SK-N-SH (cell line): ENCODE results near the gene DNAH1. TPM values are rescaled to one million over a fixed set of nuclear protein-coding genes. Genes with fewer than 3 reads are reported as not detected.

Experiments
- CTCF ChIA-PET: fragments of 300-600, 350-600 bp; formaldehyde crosslinking; extraction: SDS; loops from one replicate; lab custom pipeline; 2021; lab: Yijun Ruan, JAX
- POLR2A ChIA-PET: fragments of 350-600 bp; sonication (Branson Sonifier 250); formaldehyde crosslinking; extraction: SDS; loops from one replicate; lab custom pipeline; 2020; ENCODE audit warnings: antibody characterized with exemption, inconsistent platforms; lab: Yijun Ruan, JAX
- DNase-seq: peaks from one replicate; pipeline ENCODE4 v3.0.0; 2012
- H2AFZ ChIP-seq: fragments of 200-600 bp; sonication (generic); 2 replicates; pipeline ENCODE4 v1.8.1; 2016; ENCODE audit warnings: antibody characterized with exemption, mild to moderate bottlenecking, low read depth
- H3F3A ChIP-seq: fragments of 200-600 bp; sonication (generic); replicated peaks from 2 replicates; pipeline ENCODE3; 2016; ENCODE audit warnings: antibody characterized with exemption, mild to moderate bottlenecking; ENCODE audit not compliant: insufficient read depth
- H3K27ac ChIP-seq, 2 experiments: fragments of 200-500 bp in 1 of 2; fragments of 200-600 bp in 1 of 2; sonication (Bioruptor generic) in 1 of 2; sonication (generic), shearing (Covaris generic) in 1 of 2; 2 replicates each; pipeline versions ENCODE4 v1.5.1 to v1.6.1; 2014 to 2016; ENCODE audit warnings: low read depth in 2 of 2, inconsistent platforms in 1 of 2, low read length in 1 of 2, mild to moderate bottlenecking in 1 of 2, mixed read lengths in 1 of 2
- H3K27me3 ChIP-seq: fragments of 200-600 bp; sonication (generic), shearing (Covaris generic); 2 replicates; pipeline ENCODE4 v1.6.1; 2016; ENCODE audit warnings: mixed run types; ENCODE audit not compliant: insufficient read depth
- H3K36me3 ChIP-seq, 2 experiments: fragments of 200-500 bp in 1 of 2; fragments of 200-600 bp in 1 of 2; sonication (Bioruptor generic) in 1 of 2; sonication (generic) in 1 of 2; replicated peaks in 1 of 2; 2 replicates each; pipeline versions ENCODE3 to v1.5.1; 2014 to 2016; ENCODE audit warnings: low read length in 1 of 2, mild to moderate bottlenecking in 1 of 2; ENCODE audit not compliant: insufficient read depth in 2 of 2, control insufficient read depth in 1 of 2
- H3K4me1 ChIP-seq, 2 experiments: fragments of 200-500 bp in 1 of 2; fragments of 200-600 bp in 1 of 2; sonication (Bioruptor generic) in 1 of 2; sonication (generic), shearing (Covaris generic) in 1 of 2; 2 replicates each; pipeline versions ENCODE4 v1.5.1 to v1.6.1; 2014 to 2016; ENCODE audit warnings: low read depth in 1 of 2, low read length in 1 of 2, mixed run types in 1 of 2; ENCODE audit not compliant: insufficient read depth in 2 of 2, control insufficient read depth in 1 of 2
- H3K4me2 ChIP-seq: fragments of 200-600 bp; sonication (generic), shearing (Covaris generic); 2 replicates; pipeline ENCODE4 v1.6.1; 2017; ENCODE audit warnings: mixed run types
- H3K4me3 ChIP-seq, 2 experiments: fragments of 200-500 bp in 1 of 2; fragments of 200-600 bp in 1 of 2; sonication (Bioruptor generic) in 1 of 2; sonication (generic), shearing (Covaris generic) in 1 of 2; 2 replicates each; pipeline versions ENCODE4 v1.5.1 to v1.8.1; 2014 to 2016; ENCODE audit warnings: low read depth in 2 of 2, inconsistent platforms in 1 of 2, low read length in 1 of 2, mild to moderate bottlenecking in 1 of 2, mixed read lengths in 1 of 2, moderate library complexity in 1 of 2
- H3K79me2 ChIP-seq: fragments of 200-600 bp; sonication (generic); 2 replicates; pipeline ENCODE4 v1.8.1; 2017; ENCODE audit warnings: mild to moderate bottlenecking; ENCODE audit not compliant: insufficient read depth
- H3K9ac ChIP-seq: fragments of 200-600 bp; sonication (generic); 2 replicates; pipeline ENCODE4 v1.6.1; 2017; ENCODE audit warnings: mixed run types
- H3K9me2 ChIP-seq: fragments of 200-600 bp; sonication (generic); 2 replicates; pipeline ENCODE4 v1.6.1; 2017; ENCODE audit warnings: mixed run types
- H3K9me3 ChIP-seq: fragments of 200-600 bp; sonication (generic); 2 replicates; pipeline ENCODE4 v1.6.1; 2017; ENCODE audit warnings: mixed run types, mild to moderate bottlenecking, moderate library complexity
- H4K20me1 ChIP-seq: fragments of 200-600 bp; sonication (generic); 2 replicates; pipeline ENCODE4 v1.6.1; 2017; ENCODE audit warnings: mild to moderate bottlenecking, mixed run types; ENCODE audit not compliant: insufficient read depth
- EP300 ChIP-seq, 2 experiments: IDR thresholded peaks; 2 replicates each; pipeline versions ENCODE4 v1.4.0 to v1.6.1; 2012; ENCODE audit warnings: borderline replicate concordance in 1 of 2, low read depth in 1 of 2, low read length in 1 of 2
- FOXM1 ChIP-seq: IDR thresholded peaks from 2 replicates; pipeline ENCODE4 v1.4.0; 2012; ENCODE audit warnings: low read depth, mild to moderate bottlenecking
- GABPA ChIP-seq: IDR thresholded peaks from 2 replicates; pipeline ENCODE4 v1.4.0; 2012; ENCODE audit warnings: low read depth, mild to moderate bottlenecking
- GATA2 ChIP-seq: sonication (generic); formaldehyde crosslinking; IDR thresholded peaks from 2 replicates; pipeline ENCODE4 v1.5.0; 2020; ENCODE audit warnings: mild to moderate bottlenecking, missing genetic modification reagents
- JUND ChIP-seq: IDR thresholded peaks from 2 replicates; pipeline ENCODE4 v1.4.0; 2012
- MXI1 ChIP-seq: IDR thresholded peaks from 2 replicates; pipeline ENCODE4 v1.6.1; 2012; ENCODE audit warnings: mild to moderate bottlenecking, low read depth, low read length, improper control_type of control experiment
- NRF1 ChIP-seq: IDR thresholded peaks from 2 replicates; pipeline ENCODE4 v1.6.1; 2012; ENCODE audit warnings: low read depth, mild to moderate bottlenecking, low read length
- POLR2AphosphoS5 ChIP-seq: IDR thresholded peaks from 2 replicates; pipeline ENCODE4 v1.6.1; 2012; ENCODE audit warnings: low read depth, low read length
- RAD21 ChIP-seq: IDR thresholded peaks from 2 replicates; pipeline ENCODE4 v1.6.1; 2012; ENCODE audit warnings: mild to moderate bottlenecking, low read length
- RCOR1 ChIP-seq: fragments of 150-350 bp; IDR thresholded peaks from 2 replicates; pipeline ENCODE4 v1.6.1; 2017; ENCODE audit warnings: antibody characterized with exemption, low read length
- RXRA ChIP-seq: IDR thresholded peaks from 2 replicates; pipeline ENCODE4 v1.4.0; 2012; ENCODE audit warnings: low read depth, mild to moderate bottlenecking, borderline replicate concordance
- SIN3A ChIP-seq: IDR thresholded peaks from 2 replicates; pipeline ENCODE4 v1.6.1; 2012; ENCODE audit warnings: low read depth, mild to moderate bottlenecking, low read length, moderate library complexity, borderline replicate concordance
- SMC3 ChIP-seq: IDR thresholded peaks from 2 replicates; pipeline ENCODE4 v1.6.1; 2012; ENCODE audit warnings: low read depth, low read length, improper control_type of control experiment
- TAF1 ChIP-seq: IDR thresholded peaks from 2 replicates; pipeline ENCODE4 v1.6.1; 2012; ENCODE audit warnings: low read depth, mild to moderate bottlenecking, low read length, moderate library complexity, borderline replicate concordance
- TEAD4 ChIP-seq: IDR thresholded peaks from 2 replicates; pipeline ENCODE4 v1.4.0; 2012; ENCODE audit warnings: mild to moderate bottlenecking, borderline replicate concordance; ENCODE audit not compliant: insufficient read depth
- YY1 ChIP-seq: IDR thresholded peaks from 2 replicates; pipeline ENCODE4 v1.4.0; 2012; ENCODE audit warnings: low read depth, mild to moderate bottlenecking
- WGBS: methylation state at CpG from one replicate; pipeline ENCODE4 v1.1.6; 2017; ENCODE audit warnings: low lambda C conversion rate; 5-methylcytosine and 5-hydroxymethylcytosine counted together
- polyA plus RNA-seq, 3 experiments: library from polyadenylated mRNA; depleted of rRNA; stranded (reverse); fragments of >200 nt; gene quantifications; 2 replicates each; pipeline ENCODE4 v1.2.3, GENCODE V29; 2012
- TF ChIP-seq, protein P1 (sequence below): IDR thresholded peaks from 2 replicates; pipeline ENCODE4 v1.6.1; 2012; ENCODE audit warnings: mild to moderate bottlenecking, low read depth, low read length, moderate library complexity
- TF ChIP-seq, protein P2 (sequence below): fragments of 200-600 bp; sonication (generic); IDR thresholded peaks from 2 replicates; pipeline ENCODE4 v1.6.1; 2017; ENCODE audit warnings: antibody characterized with exemption, mild to moderate bottlenecking, moderate library complexity
- TF ChIP-seq, protein P3 (sequence below): fragments of 150-350 bp; IDR thresholded peaks from 2 replicates; pipeline ENCODE4 v1.6.1; 2016; ENCODE audit warnings: mild to moderate bottlenecking, low read depth, low read length
- TF ChIP-seq, protein P4 (sequence below): IDR thresholded peaks from 2 replicates; pipeline ENCODE4 v1.4.0; 2012; ENCODE audit warnings: low read depth

The DNAH1 gene
- polyA plus RNA-seq, 1 of the 3 experiments (the other 2 are of a cell fraction), result 5.1 TPM

DNA sequence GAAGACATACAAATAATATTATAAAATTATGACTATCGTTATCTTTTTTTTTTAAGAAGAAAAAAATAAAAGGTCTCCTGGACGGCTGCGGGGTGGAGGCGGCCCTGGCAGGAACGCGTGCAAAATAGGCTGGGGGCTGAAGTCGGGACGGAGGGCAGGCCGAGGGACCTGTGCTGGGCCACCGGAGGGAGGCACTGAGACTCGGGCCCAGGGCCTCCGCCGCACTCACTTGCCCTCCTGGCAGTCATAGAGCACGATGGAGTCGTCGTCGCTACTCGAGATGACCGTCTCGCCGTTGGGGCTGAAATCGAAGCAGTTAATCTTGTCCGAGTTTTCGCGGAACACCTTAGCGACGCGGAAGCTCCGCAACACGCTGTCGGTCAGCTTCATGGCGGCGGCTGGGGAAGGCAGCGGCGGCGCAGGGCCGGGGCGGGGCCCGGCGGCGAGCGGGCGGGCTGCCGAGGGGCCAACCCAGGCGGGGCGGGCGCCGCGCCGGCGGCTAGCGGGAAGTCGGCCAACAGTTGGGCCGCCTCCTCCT lies 38.1 kb upstream of the DNAH1 start (continued):
- TF ChIP-seq, protein P1, sequence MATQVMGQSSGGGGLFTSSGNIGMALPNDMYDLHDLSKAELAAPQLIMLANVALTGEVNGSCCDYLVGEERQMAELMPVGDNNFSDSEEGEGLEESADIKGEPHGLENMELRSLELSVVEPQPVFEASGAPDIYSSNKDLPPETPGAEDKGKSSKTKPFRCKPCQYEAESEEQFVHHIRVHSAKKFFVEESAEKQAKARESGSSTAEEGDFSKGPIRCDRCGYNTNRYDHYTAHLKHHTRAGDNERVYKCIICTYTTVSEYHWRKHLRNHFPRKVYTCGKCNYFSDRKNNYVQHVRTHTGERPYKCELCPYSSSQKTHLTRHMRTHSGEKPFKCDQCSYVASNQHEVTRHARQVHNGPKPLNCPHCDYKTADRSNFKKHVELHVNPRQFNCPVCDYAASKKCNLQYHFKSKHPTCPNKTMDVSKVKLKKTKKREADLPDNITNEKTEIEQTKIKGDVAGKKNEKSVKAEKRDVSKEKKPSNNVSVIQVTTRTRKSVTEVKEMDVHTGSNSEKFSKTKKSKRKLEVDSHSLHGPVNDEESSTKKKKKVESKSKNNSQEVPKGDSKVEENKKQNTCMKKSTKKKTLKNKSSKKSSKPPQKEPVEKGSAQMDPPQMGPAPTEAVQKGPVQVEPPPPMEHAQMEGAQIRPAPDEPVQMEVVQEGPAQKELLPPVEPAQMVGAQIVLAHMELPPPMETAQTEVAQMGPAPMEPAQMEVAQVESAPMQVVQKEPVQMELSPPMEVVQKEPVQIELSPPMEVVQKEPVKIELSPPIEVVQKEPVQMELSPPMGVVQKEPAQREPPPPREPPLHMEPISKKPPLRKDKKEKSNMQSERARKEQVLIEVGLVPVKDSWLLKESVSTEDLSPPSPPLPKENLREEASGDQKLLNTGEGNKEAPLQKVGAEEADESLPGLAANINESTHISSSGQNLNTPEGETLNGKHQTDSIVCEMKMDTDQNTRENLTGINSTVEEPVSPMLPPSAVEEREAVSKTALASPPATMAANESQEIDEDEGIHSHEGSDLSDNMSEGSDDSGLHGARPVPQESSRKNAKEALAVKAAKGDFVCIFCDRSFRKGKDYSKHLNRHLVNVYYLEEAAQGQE, result no peak
- TF ChIP-seq, all 33 proteins: peak for 4

DNA sequence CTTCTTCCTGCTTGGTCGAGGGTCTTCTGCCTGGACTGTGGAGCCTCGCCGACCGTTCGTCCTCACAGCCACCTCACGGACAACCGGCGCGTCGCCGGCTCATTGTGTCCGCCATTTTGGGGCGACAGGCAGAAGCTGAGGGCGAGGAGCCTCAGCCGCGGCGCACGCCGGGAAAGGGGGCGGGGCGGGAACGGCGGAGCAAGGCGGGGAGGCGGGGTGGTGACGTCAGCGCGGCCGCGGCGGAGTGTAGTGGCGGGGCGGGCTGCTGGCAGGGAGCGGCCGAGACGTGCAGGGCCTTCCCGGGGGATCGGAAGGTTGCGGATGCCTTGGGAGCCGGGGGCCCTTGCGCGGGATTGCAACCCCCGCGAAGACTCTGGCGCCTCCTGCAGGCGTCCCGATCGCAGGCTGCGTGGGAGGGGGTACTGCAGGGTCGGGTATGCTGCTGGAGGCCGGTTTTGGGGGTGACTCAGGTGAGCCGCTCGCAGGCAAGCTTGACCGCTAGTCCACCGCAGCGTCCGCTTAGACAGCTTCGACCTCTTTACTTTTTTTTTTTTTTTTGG lies 37.5 kb upstream of the DNAH1 start, which contains the start of gene WDR82:
Gene WDR82 (minus strand): TSS at position 140 of the 560 bp plus-strand sequence. CDS start 288 bp downstream, outside the sequence.
- H4K20me1 ChIP-seq, result peaks cover 42% of the 10 kb centered on the region
- 2% methylated on average over 15 of the region's 58 CpGs for WGBS
- peaks cover 53% of the 10 kb centered on the region for H3K79me2 ChIP-seq
- peaks cover 0 to 13% of the 10 kb centered on the region in 2 experiments for H3K36me3 ChIP-seq
- peak within 1 kb of the TSS; percentile 90 to 97 for H3K27ac ChIP-seq
- H3K4me2 ChIP-seq, result peak within 1 kb of the TSS; percentile 96
- no peaks in the 10 kb centered on the region for H3K9me3 ChIP-seq
- no peaks in the 10 kb centered on the region for H3K27me3 ChIP-seq
- peak within 1 kb of the TSS; percentile 77; the same call in 1 of the 2 replicates for H2AFZ ChIP-seq
- TF ChIP-seq SMC3, result peak; percentile 16; the same call in 1 of the 2 replicates
- no peak for TF ChIP-seq GABPA
- TF ChIP-seq, protein P2, sequence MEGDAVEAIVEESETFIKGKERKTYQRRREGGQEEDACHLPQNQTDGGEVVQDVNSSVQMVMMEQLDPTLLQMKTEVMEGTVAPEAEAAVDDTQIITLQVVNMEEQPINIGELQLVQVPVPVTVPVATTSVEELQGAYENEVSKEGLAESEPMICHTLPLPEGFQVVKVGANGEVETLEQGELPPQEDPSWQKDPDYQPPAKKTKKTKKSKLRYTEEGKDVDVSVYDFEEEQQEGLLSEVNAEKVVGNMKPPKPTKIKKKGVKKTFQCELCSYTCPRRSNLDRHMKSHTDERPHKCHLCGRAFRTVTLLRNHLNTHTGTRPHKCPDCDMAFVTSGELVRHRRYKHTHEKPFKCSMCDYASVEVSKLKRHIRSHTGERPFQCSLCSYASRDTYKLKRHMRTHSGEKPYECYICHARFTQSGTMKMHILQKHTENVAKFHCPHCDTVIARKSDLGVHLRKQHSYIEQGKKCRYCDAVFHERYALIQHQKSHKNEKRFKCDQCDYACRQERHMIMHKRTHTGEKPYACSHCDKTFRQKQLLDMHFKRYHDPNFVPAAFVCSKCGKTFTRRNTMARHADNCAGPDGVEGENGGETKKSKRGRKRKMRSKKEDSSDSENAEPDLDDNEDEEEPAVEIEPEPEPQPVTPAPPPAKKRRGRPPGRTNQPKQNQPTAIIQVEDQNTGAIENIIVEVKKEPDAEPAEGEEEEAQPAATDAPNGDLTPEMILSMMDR, result peak; percentile 61
- TF ChIP-seq, protein P3, sequence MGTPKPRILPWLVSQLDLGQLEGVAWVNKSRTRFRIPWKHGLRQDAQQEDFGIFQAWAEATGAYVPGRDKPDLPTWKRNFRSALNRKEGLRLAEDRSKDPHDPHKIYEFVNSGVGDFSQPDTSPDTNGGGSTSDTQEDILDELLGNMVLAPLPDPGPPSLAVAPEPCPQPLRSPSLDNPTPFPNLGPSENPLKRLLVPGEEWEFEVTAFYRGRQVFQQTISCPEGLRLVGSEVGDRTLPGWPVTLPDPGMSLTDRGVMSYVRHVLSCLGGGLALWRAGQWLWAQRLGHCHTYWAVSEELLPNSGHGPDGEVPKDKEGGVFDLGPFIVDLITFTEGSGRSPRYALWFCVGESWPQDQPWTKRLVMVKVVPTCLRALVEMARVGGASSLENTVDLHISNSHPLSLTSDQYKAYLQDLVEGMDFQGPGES, result no peak
- TF ChIP-seq NRF1, result no peak
- TF ChIP-seq RAD21, result peak; percentile 38
- TF ChIP-seq TEAD4, result no peak
- no peak for TF ChIP-seq RCOR1
- TF ChIP-seq YY1, result peak; percentile 94
- TF ChIP-seq JUND, result no peak
- TF ChIP-seq MXI1, result peak; percentile 55
- no peak for TF ChIP-seq GATA2 (CRISPR knock-in tag)
- TF ChIP-seq, protein P4, sequence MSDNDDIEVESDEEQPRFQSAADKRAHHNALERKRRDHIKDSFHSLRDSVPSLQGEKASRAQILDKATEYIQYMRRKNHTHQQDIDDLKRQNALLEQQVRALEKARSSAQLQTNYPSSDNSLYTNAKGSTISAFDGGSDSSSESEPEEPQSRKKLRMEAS, result no peak
- no peak for TF ChIP-seq EP300 (IDR thresholded peaks at IDR 0.05; ENCODE audit: borderline replicate concordance in 1 of 2, low read depth in 1 of 2, low read length in 1 of 2)
- TF ChIP-seq SIN3A, result no peak
- peak; percentile 97 for TF ChIP-seq TAF1
- peak; percentile 95 for TF ChIP-seq POLR2AphosphoS5
- no peak for TF ChIP-seq FOXM1
- no peak for TF ChIP-seq RXRA
- H3K9me2 ChIP-seq, result no peaks in the 10 kb centered on the region
- CTCF ChIA-PET, result interaction anchor here (0.5 to 5.2 kb wide), 18 partner anchors 10 to 723 kb away, joined by 3 to 63 read pairs (median 5); partner anchors contain the start of genes GLYCTK, PPM1M and TWF2
- POLR2A ChIA-PET, result interaction anchor here (0.6 to 5.7 kb wide), 16 partner anchors 9 to 283 kb away, joined by 3 to 67 read pairs (median 4); partner anchors contain the start of genes GLYCTK, POC1A, PPM1M and RPL29
- H3F3A ChIP-seq, result peaks cover 27% of the 10 kb centered on the region
- H3K4me3 ChIP-seq, result peak within 1 kb of the TSS; percentile 71 to 92
- H3K4me1 ChIP-seq, result peaks cover 11 to 20% of the 10 kb centered on the region in 2 experiments; a peak in 3 of 4 replicates
- peak within 1 kb of the TSS; percentile 97 for H3K9ac ChIP-seq
- DNase-seq, result peak; percentile 98
